HG03139 (cell line): Measurements from ENCODE around the gene DUSP2.

Source experiments
- ATAC-seq: cut with Tn5 transposase; IDR thresholded peaks from one replicate; pipeline ENCODE4 v1.9.1; 2021; ENCODE audit not compliant: unreplicated experiment

DUSP2 gene

DNA sequence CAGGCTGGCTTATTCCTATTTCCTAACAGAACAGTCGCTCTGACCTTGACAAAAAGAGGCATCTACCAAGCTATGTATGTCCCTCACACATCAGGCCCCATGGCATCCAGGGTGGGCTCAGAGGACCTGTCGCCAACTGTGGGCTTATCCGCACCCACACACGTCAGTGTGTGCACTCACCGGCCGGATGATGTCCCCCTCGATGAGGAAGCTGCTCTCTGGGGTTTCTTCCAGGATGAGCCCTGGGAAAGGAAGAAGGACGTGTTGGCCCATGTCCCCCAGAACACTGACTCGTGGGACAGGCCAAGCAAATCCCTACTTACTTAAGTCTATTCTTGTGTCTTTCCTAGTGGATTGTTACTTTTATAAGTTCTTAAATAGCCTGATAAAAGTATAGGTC lies 10.1 kb downstream of the DUSP2 start:
- ATAC-seq = no peak

- no peak for ATAC-seq
These were observed 10.8 kb downstream of the DUSP2 start for GRCh38 chr2:96134421-96134820.

- ATAC-seq = no peak
These were observed 13.2 kb downstream of the DUSP2 start for GRCh38 chr2:96131813-96132745.

DNA sequence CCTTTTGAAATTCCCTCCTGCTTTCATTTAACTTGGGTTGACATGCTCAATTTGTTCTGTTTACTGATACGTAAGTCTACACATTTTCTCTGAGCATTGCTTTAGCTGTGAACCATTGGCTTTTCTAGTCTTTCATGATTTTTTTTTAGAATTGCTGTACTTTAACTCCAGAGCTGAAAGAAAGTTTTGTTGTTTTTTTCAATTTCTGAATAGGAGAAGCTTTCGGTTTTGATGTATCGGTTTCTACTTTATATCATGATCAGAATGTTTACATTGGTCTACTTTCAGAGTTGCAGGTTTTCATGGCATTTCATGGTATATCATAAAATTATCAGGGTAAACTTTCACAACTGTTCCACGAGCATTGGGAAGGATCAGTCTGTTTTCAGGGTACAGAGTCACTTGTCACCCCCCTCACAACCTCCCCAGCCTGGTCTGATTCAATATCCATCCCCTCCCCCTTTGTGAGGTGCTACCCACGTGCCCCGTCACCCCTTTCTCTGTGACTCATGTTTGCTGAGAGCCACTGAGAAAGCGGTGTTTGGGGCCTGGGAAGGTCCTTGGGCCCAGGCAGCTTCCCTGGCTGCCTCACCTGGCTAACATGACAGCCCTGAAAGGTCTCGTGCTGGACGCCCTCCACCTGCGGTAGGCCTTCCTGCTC lies 14.0 kb downstream of the DUSP2 start:
- ATAC-seq = no peak

DNA sequence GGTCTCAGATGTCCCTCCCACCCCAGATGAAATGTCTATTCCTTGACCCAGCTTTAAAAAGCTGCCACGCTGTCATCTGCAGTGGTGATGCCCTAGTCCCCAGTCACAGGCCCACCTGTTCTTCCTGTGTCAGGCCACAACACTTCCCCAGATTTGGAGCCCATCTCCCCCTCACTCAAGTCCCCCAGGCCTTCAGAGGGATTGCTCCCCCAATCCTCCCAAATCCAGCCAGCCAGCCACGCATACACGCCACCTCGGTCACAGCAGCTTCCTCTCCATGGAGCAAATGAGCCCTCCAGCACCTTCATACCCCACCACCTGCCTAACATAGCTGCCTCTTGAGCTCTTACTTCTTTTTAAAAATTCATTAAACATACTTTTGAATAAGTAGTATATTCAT lies 14.8 kb downstream of the DUSP2 start:
- no peak for ATAC-seq

DNA sequence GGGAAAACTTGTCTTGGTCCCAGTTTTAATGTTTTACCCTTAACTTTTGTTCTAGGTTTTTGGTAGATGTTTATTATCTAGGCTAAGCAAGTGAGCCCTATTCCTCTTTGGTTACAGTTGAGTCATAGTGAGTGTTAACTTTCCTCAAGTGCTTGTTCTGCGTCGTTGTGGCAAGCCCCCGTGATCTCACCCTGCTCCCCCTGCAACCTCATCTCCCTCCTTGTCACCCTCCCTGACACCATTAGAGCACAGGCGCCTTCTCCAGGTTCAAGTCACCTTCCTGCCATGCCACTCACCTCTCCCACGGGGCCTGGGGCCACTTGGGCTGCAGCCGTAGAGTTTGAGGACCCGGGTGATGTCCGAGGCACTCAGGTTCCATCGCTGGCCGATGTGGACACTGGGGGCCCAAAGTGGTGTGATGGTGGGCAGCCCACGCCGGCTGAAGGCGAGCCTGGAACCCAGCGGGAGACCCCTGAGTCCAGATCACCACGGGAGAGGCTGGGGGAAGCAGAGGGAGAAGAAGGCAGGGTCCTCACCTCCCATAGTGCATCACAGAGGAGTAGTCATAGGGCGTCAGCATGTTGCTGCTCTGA lies 15.6 kb downstream of the DUSP2 start:
- ATAC-seq = no peak

- no peak for ATAC-seq
These were observed 16.8 kb downstream of the DUSP2 start for GRCh38 chr2:96128456-96128855.

- no peak for ATAC-seq
These were observed 20.6 kb downstream of the DUSP2 start for GRCh38 chr2:96124406-96125265.

- ATAC-seq = no peak
These were observed 21.3 kb downstream of the DUSP2 start for GRCh38 chr2:96123936-96124335.

- no peak for ATAC-seq
These were observed 21.9 kb downstream of the DUSP2 start for GRCh38 chr2:96123290-96123689.

- no peak for ATAC-seq
These were observed 22.8 kb downstream of the DUSP2 start for GRCh38 chr2:96122391-96122790.

- ATAC-seq = no peak
These were observed 23.8 kb downstream of the DUSP2 start for GRCh38 chr2:96121414-96121813.

DNA sequence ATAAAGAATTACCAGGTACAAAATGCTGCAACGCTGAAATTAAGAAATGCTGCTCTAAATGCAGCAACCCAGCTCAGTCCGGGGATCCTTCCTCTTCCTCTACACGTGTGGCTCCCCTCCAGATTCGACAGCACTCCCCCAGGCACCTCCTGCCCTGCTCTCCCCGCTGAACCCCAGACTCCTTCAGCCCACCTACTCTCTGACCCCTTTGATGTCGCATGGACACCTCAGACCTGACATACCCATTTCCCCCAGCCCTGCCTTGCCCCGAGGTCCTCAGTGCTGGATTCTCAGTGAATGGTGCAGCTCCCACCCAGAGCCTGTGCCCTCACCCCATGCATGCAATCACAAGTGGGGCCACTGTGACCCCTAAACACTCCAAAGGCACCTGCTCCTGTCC lies 24.2 kb downstream of the DUSP2 start:
- ATAC-seq = no peak

- ATAC-seq = no peak
These were observed 25.0 kb downstream of the DUSP2 start for GRCh38 chr2:96120091-96120720.

GRCh38 chr2:96119389-96119751 lies 25.9 kb downstream of the DUSP2 start:
- no peak for ATAC-seq

GRCh38 chr2:96118698-96119388 lies 26.4 kb downstream of the DUSP2 start:
- ATAC-seq = no peak

- ATAC-seq = no peak
These were observed 27.3 kb downstream of the DUSP2 start for GRCh38 chr2:96117701-96118588.

DNA sequence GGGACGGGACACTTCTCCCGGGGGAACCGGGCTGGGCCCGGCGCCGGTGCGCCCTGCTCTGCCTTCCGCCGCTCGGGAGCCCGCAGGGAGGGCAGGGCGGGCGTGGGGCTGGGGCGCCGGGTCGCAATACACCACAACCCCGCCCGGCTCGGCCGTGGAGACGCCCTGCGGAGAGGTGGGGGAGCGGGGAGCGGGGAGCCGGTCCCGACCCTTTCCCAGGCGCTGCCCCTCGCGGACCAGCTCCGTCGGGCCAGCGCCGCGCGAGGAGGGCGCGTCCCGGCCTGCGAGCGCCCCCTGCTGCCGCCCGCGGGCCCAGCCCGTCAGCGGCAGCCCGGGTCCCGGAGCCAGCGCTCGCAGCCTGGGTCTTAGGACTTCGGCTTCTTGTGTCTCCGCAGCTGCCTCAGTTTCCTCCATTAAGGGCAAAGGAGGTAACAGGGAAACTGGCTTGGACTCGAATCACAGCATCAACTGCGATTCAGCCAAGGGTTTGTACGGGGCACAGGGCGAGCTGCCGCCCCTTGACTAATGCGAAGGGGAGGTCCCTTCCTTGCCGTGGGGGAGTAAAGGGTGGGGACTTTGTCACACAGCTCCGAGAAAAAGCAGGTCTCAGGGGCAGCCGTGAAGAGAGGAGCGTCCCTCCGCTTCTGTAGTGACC lies 28.2 kb downstream of the DUSP2 start:
- peak; percentile 43 for ATAC-seq
